H54 (cell line): ENCODE results near the gene SORCS2.

Experiments used
- DNase-seq: peaks from one replicate; pipeline ENCODE4 v3.0.0; 2011; ENCODE audit warnings: low spot score, mixed read lengths; ENCODE audit not compliant: insufficient read length
- FAIRE-seq: peaks from 3 replicates; lab custom pipeline; 2011; peaks lifted over from hg19 to GRCh38; lab: Jason Lieb, UNC
- POLR2A ChIP-seq: IDR thresholded peaks from 2 replicates; pipeline ENCODE4 v1.6.1; 2011; ENCODE audit warnings: low read depth, mild to moderate bottlenecking, low read length

SORCS2 gene

GRCh38 chr4:7638489-7638888 lies 446.2 kb downstream of the SORCS2 start:
- FAIRE-seq (no peak), DNase-seq (no peak)
- TF ChIP-seq POLR2A = no peak

- no peak for TF ChIP-seq POLR2A
- DNase-seq (no peak), FAIRE-seq (no peak)
These were observed 446.8 kb downstream of the SORCS2 start for GRCh38 chr4:7638984-7639789.

- no peak for TF ChIP-seq POLR2A
- FAIRE-seq = no peak
- no peak for DNase-seq
These were observed 447.8 kb downstream of the SORCS2 start for GRCh38 chr4:7640136-7640535.

- FAIRE-seq (no peak), DNase-seq (no peak)
- no peak for TF ChIP-seq POLR2A
These were observed 449.4 kb downstream of the SORCS2 start for GRCh38 chr4:7641712-7642111.

GRCh38 chr4:7642741-7643458 lies 450.6 kb downstream of the SORCS2 start:
- no peak for DNase-seq
- no peak for FAIRE-seq
- no peak for TF ChIP-seq POLR2A

- DNase-seq (no peak), FAIRE-seq (no peak)
- no peak for TF ChIP-seq POLR2A
These were observed 452.8 kb downstream of the SORCS2 start for GRCh38 chr4:7645158-7645557.

GRCh38 chr4:7645956-7646355 lies 453.6 kb downstream of the SORCS2 start:
- TF ChIP-seq POLR2A = no peak

GRCh38 chr4:7646384-7647061 lies 454.2 kb downstream of the SORCS2 start:
- TF ChIP-seq POLR2A = no peak
- DNase-seq (no peak), FAIRE-seq (no peak)

More at GRCh38 chr4:7645956-7646355, 453.6 kb downstream of the SORCS2 start:
- FAIRE-seq = no peak
- DNase-seq = no peak

- DNase-seq (no peak), FAIRE-seq (no peak)
- TF ChIP-seq POLR2A = no peak
These were observed 454.8 kb downstream of the SORCS2 start for GRCh38 chr4:7647186-7647585.

- FAIRE-seq (no peak), DNase-seq (peak; percentile 67)
- no peak for TF ChIP-seq POLR2A
These were observed 455.5 kb downstream of the SORCS2 start for GRCh38 chr4:7647600-7648543.

- FAIRE-seq (no peak), DNase-seq (no peak)
- TF ChIP-seq POLR2A = no peak
These were observed 456.4 kb downstream of the SORCS2 start for GRCh38 chr4:7648544-7649395.

GRCh38 chr4:7649411-7649740 lies 457.0 kb downstream of the SORCS2 start:
- no peak for TF ChIP-seq POLR2A
- DNase-seq = no peak
- no peak for FAIRE-seq
